Measurements from ENCODE around the gene GLYATL1. TPM values are rescaled to one million over a fixed set of nuclear protein-coding genes. Genes with fewer than 3 reads are reported as not detected.
"Not testable (repeated sequence)": the region's sequence is repeated elsewhere in the genome, so short reads cannot be mapped to it uniquely, and the experiment has no call there.

The GLYATL1 gene
- total RNA-seq, 1 donor from 2014 or later = not detected

- DNase-seq (ENCODE audit: low spot score) (no peak), ATAC-seq (no peak)
- intact Hi-C loops (cut with DNase I) = no loop called here
Measured at GRCh38 chr11:58977470-58977869, 38.2 kb downstream of the GLYATL1 start.

DNA sequence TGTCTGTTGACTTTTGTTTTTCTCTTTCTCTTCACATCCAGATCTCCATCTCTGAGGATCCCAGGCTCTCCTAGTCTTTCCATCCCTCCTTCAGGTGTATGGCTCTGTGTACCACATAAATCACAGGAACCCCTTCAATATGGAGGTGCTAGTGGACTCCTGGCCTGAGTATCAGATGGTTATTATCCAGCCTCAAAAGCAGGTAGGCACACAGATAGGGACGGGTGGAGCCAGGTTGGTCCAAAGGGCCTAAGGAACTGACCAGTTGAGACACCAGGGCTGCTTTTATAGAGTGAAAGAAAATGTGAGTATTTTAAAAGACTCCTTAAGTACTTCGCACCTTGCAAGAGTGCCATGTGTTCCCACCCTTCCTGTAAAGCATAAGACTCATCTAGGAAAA, 39.9 kb downstream of the GLYATL1 start:
- intact Hi-C loops (cut with DNase I) = no loop called here

GRCh38 chr11:58980159-58980843, 41.0 kb downstream of the GLYATL1 start:
- intact Hi-C loops (cut with DNase I) = no loop called here
- DNase-seq (ENCODE audit: low spot score) = no peak
- no peak for ATAC-seq

More for the DNA sequence above, 39.9 kb downstream of the GLYATL1 start:
- DNase-seq (ENCODE audit: low spot score) = no peak
- no peak for ATAC-seq

- ATAC-seq (no peak), DNase-seq (ENCODE audit: low spot score) (no peak)
- intact Hi-C loops (cut with DNase I) = loop anchor here (10.0 kb wide), 1 partner anchor 252 kb away; no protein-coding TSS in a partner anchor
Measured at GRCh38 chr11:58992489-58992888, 53.2 kb downstream of the GLYATL1 start.

GRCh38 chr11:58994171-58994570, 54.9 kb downstream of the GLYATL1 start:
- intact Hi-C loops (cut with DNase I) = loop anchor here (10.0 kb wide), 1 partner anchor 251 kb away; no protein-coding TSS in a partner anchor
- no peak for ATAC-seq

DNA sequence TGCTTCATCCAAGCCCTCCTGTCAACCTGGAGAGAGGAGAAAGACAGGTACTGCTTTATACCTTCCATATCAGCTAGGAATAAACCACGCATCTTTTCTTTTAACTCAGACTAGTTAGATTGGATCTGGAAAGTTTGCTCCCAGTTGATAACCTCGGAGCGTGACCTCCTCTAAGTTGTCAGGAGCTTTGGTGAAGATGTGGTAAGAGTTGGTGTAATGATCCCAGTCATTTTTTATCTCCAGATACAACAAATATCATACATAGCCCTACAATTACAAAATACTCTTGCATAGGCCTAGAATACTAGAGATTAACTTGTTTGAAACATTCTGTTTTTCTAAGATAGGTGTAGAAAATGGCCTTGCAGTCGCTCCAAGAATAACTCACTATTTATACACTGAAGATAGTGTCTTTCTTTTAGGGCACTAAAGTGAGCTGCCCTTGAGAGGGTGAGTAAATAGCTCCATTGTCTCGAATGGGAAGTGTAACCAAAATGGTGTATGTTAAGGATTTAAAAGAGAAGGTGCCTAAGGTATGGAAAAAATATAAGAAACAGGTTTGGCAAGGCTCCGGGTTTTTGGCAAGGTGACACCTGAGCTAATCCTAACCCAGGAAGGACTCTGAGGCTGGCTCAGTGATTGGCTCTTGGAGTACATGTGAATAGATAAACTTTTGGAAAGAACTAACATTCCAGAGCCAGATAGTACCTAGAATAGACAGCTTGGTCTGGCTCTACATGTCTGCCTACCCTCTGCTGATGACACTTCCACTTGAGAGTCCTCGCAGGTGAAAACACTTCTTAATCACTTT, 59.4 kb downstream of the GLYATL1 start:
- intact Hi-C loops (cut with DNase I) = loop anchor here (10.0 kb wide), 1 partner anchor 246 kb away; no protein-coding TSS in a partner anchor
- ATAC-seq = no peak
- no peak for DNase-seq (ENCODE audit: low spot score)

More at GRCh38 chr11:58994171-58994570, 54.9 kb downstream of the GLYATL1 start:
- DNase-seq (ENCODE audit: low spot score) = no peak

- intact Hi-C loops (cut with DNase I) = loop anchor here (10.0 kb wide), 1 partner anchor 246 kb away; no protein-coding TSS in a partner anchor
- DNase-seq (ENCODE audit: low spot score) (no peak), ATAC-seq (peak; percentile 32)
Measured at GRCh38 chr11:58999291-58999680, 60.0 kb downstream of the GLYATL1 start.

- ATAC-seq = no peak
- intact Hi-C loops (cut with DNase I) = no loop called here
- DNase-seq (ENCODE audit: low spot score) = no peak
Measured at GRCh38 chr11:59000003-59000402, 60.7 kb downstream of the GLYATL1 start.

GRCh38 chr11:59002006-59002405, 62.7 kb downstream of the GLYATL1 start:
- DNase-seq (ENCODE audit: low spot score); ATAC-seq; intact Hi-C loops (cut with DNase I): not testable (repeated sequence)

Other genes starting within 250 kb of the GLYATL1 start
- 2.6 TPM for gene GLYAT, start 207.5 kb upstream of the GLYATL1 start, total RNA-seq
- gene GLYATL2, start 94.8 kb upstream of the GLYATL1 start, total RNA-seq = 0.27 TPM
- not detected for gene GLYATL1B, start 146.8 kb downstream of the GLYATL1 start, total RNA-seq
- 0.89 TPM for gene FAM111B, start 167.7 kb downstream of the GLYATL1 start, total RNA-seq
- 48.0 TPM for gene FAM111A, start 203.4 kb downstream of the GLYATL1 start, total RNA-seq
- gene DTX4, start 232.6 kb downstream of the GLYATL1 start, total RNA-seq = 35.9 TPM

Measured in sciatic nerve (tissue), 2 donors.